SW480 (cell line): ENCODE results near the gene GRM4.

ENCODE experiments used
- DNase-seq: peaks from one replicate; pipeline ENCODE4 v3.0.0-alpha.2; 2016; ENCODE audit warnings: low spot score

Gene GRM4

DNA sequence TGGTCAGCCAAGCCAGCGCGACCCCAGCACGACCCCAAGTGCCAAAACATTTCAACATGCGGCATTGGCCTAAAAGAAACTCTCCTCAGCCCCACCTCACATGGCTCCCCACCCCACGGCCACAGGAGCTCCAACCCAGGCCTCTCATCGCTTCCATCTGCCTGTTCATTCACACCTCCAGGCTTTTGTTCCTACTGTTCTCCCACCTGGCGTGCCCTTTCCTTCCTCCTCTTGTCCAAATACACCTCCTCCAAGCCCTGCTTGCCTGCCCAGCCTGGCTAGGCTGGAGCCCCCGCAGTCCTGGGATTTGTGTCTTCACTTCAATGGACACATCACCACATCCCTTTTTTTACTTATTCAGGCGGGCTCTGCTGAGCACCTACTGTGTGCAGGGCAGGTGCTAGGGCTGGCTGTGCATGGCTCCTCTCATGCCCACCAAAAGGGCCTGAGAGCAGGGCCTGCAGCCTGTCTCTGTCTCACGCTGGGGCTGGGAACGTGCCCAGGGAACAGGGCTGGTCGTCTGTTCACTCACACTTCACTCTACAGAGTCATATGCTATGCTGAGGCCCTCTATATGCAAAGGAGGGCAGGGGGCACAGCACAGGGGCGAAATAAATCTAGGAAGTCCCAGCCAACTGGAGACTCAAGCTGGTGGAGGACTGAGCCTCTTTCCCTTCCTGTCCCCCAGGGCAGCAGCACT, 61.1 kb downstream of the GRM4 start:
- DNase-seq = no peak

DNA sequence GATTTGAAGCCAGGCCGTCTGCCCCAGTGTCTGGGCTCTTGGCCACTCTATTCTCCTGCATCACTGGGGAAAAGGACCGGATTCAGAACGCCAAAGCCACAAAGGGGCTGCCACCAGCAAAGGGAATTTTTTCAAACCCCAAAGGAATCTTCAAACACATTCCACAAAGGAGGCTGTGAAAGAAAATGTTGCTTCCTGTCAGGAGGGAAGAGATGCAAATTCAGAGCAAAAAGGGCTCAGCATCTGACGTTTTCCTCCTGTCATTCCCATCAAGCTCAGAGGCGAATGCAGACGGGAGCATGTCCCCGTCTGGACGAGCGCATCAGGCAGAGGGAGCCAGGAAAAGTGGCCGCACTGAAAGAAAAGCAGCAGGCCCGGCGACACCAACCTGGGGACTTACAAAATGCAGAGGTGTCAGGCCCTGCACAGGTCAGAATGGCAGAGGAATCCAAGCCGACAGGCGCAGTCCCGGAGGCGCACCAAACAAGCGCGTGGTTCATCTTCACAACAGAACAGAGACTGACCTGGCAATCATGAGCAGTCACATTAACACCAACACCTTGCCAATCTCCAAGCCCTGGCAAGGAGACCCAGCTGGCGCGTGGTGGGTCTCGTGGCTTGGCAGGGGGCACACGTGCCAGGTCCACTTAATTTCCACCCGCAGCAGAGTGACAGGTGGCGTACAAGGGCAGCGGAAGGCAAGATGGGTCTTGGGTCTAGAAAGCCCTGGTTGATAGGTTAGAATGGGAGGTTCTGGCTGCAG, 62.8 kb downstream of the GRM4 start:
- no peak for DNase-seq

DNA sequence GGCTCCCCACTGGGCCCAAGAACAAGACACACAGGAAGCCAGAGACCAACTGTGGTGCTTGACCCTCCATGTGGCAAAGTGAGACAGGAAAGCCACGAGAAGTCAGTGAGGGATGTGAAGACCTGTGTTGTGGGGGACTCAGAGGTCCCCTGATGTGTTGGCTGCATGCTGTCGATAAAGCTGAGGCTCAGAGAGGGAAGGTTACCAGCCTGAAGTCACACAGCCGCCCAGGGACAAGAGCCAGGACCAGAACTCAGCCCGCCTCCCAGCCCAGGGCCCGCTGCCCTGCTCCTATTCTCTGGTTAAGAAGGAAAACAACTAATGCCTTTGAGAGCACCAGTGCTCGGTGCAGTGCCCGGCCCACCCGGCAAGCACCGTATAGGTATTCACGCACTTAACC, 63.5 kb downstream of the GRM4 start:
- no peak for DNase-seq

DNA sequence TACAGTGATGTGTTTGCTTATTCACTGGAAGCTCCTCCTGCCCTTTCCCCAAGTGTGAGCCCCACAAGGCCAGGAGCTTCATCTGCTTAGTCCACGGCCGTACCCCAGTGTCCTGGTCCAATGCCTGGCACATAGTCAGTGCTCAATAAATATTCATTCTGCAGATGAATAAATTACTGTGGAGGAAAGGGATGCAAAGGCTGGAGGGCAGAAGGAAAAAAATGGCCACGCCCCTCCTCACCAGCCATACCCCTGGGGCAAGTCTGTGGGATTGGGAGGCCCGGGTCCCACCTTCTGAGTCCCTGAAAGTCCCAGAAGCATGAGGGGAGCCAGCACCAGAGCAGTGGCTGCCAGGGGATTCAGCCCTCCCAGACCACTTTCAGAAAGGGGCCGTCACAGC, 65.5 kb downstream of the GRM4 start:
- DNase-seq = no peak

DNA sequence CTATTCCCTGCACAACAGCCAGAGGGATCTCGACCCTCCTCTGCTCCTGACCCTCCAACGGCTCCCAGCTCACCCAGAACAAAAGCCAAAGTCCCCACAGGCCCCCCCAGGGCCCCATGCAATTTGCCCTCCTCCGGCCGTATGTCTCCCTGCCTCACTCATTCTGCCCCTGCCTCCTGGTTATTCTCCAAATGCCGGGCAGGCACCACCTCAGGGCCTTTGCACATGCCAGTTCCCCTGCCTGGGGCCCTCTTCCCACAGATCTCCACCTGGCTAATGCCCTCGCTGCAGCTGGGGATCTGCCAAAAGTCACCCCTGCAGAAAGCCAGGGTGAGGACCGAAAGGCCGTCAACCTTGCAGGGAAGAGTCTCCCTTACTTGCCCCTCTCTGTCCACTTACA, 66.0 kb downstream of the GRM4 start:
- no peak for DNase-seq

DNA sequence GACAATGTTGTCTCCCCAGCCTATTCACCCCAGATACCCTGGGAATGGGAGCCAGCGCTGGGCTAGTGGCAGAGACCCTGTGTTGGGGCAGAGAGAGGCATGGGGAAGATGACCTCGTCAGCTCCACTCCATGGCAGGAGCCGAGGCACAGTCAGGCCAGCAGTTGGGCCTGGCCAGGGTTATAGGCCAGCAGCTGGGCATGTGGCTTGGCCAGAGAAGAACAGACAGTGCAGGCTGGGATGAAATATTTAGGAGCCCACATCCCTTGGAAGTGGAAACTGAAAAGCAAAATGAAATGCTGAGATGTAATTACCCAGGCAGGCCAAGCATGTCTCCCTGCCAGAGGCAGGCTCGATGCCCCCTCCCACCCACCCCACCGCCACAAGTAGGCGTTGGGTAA, 70.0 kb downstream of the GRM4 start:
- no peak for DNase-seq

DNA sequence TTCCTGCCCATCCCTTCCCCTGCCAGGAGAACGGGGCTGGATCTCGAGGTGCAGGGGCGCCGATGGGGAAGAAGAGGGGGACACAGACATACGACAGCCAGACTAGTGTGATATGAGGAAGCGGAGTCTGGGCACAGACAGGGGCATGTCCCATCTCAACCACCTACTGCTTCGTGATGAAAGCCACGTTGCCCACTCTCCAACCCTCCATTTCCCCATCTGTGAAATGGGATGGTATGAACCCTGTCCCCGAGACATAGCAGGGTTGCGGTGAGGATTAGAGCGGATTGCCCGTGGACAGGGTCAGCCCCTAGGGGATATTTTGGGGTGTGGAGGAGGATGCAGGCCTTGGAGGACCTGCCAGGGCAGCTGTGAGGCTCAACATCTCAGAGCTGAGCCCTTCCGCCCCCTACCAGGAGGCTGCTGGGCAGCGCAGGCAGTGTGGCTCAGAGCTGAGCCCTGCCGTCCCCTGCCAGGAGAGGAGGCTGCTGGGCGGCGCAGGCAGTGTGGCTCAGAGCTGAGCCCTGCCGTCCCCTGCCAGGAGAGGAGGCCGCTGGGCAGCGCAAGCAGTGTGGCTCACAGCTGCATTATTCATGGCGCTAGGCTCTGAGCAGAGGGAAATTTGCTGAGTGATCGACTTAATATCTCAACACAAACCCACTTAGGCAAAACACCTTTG, 71.7 kb downstream of the GRM4 start:
- DNase-seq = no peak

DNA sequence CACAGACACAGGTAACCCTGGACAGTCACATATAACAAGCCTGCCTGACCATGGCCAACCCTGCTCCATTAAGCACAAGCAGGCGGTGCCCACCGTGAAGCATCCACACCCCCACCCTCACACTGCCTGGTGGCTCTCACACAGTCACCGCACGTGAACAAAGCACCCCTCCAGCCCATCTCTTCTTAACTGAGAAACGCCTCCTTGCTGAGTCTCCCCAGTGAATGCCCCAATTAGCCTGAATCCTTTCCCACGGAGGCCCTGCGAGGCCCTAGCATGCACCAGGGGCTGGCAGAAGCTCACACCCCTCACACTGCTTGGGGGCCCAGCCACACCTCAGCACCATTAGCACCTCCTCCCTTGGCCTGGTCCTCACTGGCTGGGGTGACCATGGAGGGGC, 72.3 kb downstream of the GRM4 start:
- DNase-seq = no peak

DNA sequence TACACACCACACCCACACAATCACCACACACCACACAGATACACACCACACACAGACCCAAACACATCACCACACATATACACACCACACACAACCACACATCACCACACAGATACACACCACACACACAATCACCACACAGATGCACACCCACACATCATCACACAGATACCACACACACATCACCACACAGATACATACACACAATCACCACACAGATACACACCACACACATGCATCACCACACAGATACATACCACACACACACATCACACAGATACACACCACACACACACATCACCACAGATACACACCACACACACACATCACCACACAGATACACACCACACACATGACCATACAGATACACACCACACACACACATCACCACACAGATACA, 73.2 kb downstream of the GRM4 start:
- DNase-seq = no peak

DNA sequence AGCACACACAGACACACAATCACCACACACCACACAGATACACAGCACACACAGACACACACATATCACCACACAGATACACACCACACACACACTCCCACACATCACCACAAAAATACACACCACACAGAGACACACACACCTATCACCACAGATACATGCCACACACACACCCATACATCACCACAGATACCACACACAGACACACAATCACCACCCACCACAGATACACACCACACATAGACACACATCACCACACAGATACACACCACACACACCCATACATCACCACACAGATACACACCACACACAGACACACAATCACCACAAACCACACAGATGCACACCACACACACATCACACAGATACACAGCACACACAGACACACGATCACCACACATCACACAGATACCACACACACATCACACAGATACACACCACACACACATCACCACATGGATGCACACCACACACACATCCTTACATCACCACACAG, 74.0 kb downstream of the GRM4 start:
- DNase-seq = no peak

DNA sequence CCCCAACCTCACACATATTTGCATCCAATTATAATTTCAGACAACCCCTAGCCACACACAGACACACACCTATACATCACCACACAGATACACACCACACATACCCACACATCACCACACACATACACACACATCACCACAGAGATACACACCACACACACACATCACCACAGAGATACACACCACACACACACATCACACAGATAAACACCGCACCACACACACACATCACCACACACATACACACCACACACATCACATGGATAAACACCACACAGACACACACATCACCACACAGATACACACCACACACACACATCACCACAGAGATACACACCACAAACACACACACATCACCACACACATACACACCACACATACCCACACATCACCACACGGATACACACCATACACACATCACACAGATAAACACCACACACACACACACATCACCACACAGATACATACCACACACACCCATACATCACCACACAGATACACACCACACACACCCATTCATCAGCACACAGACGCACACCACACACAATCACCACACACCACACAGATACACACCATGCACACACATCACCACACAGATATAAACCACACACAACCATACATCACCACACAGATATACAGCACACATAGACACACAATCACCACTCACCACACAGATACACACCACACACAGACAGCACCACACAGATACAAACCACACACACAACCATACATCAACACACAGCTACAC, 74.6 kb downstream of the GRM4 start:
- DNase-seq = no peak

DNA sequence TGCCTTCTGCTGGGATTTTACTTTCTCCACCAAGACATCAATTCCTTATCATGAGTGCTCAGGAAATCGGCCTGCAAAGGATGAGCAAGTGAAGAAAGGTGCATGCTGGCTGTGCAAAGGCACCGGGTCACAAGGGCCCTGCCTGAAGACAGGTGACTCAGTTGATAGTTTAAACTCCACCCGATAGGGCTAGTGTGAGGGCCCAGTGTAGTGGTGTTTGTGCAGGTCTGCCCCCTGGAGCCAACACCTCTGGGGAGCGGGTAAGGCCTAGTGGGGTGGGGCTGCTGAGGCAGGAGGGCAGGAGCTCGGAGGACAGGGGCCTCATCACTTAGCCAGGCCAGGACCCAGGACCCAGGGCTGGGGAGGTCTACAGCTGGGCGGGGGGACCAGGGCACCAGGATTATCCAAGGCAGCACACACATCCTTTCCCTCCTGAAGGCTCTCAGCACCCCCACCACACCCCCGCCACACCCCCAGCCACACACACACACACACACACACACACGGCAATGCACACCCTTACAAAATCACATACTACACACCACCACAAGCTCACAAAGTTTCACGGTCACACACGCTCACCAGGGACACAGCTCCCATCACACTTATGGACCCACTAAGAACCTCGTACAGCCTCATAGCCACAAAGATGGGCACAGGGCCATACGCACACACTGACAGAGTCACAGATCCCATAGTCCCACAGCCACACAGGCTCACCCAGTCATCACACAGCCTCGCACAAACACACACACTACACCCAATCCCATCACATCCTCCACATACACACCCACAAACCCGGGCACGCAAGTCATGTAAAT, 75.4 kb downstream of the GRM4 start:
- DNase-seq = no peak

DNA sequence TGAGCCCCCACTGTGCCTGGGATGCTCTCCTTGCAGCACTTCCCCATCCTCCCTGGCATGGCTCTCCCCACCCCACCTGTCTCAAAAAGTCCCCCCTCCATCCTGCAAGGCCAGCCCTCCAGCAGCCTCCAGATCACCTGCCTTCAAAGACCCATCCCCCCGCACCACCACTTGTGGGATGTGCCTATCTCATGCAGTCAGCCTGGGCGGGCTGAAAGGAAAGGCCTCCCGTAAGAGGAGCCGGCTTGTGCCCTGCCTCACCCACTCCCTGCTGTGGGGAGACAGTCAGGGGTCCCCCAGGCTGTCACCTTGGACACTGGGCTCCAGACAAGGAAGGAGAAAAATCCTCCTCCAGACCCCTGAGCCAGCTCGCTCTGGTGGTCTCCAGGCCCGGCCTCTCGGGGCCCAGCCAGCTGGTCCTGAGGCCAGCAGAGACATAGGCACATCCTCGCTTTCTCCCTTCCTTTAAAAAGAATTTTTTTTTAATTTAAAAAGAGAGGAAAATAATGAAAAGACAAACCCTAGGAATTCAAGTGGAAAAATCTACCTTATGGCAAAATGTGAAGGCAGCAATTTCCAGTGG, 77.3 kb downstream of the GRM4 start:
- DNase-seq = no peak

DNA sequence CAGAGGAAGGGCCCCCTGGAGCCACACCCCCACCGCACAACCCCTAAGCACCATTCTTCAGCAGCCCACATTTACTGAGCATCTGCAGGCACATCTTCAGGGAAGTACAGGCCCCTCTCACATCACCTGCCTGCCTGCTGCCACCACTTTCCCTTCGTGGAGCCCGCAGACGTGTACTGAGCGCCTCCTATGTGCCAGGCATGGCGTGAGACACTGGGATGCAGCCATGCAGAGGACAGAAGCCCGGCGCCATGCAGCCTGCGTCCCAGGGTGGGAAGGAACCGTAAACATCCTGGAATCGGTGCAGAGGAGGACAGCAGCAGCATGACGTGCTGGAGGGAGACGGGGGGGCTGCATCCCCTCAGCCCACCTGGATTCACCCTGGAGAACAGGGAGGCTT, 78.1 kb downstream of the GRM4 start:
- DNase-seq = no peak

DNA sequence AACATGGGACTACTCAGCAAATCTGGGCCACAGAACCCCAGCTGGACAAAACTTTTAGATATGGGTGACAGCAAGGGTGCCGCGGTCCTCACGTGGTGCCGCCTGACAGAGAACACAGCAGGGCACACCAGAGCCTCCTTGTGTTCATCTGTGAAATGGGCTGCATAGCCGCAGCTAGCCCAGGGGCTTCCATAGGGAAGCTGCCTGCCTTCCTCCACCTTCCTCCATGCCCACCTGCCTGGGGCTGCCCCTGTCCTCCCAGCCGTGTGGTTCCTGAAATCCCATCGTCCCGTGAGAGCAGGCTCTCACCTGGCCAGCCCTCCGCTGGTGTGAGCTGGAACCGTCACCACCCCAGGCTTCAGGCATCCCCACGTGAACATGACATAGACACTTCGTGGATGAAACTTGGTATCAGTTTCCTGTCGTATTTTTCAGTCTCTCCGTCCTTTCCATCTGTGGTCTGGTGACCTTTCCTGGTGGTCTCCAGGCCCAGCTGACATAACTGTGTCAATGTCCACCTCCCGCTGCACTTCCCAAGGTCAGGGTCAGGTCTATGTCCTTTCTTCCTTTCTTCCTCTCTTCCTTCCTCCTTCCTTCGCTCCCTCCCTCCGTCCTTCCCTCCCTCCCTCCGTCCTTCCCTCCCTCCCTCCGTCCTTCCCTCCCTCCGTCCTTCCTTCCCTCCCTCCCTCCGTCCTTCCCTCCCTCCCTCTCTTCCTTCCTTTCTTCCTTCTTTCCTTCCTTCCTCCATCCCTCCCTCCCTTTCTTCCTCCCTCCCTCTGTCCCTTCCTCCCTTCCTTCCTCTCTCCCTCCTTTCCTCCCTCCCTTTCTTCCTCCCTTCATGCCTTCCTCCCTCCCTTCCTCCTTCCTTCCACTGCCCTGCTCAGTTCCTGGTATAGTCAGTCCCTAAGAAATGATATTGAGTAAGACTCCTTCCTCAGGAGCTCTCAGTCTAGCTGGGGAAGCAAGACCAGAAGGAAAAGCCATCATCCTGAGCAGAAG, 78.8 kb downstream of the GRM4 start:
- DNase-seq = no peak

DNA sequence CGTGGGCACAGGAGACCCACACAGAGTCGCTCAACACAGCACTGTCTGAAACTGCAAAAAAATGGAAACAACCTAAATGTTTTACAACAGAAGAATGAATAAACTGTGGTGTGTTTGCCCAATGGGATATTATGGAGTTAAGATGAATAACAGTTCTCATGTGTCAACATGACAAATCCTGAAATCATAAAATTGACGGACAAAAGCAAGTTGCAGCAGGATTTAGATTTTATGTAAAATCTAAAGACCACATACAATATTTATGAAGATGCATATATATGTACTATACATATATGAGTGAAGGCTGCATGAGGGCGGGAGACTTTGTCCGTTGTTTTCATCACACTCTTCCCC, 79.7 kb downstream of the GRM4 start:
- no peak for DNase-seq

DNA sequence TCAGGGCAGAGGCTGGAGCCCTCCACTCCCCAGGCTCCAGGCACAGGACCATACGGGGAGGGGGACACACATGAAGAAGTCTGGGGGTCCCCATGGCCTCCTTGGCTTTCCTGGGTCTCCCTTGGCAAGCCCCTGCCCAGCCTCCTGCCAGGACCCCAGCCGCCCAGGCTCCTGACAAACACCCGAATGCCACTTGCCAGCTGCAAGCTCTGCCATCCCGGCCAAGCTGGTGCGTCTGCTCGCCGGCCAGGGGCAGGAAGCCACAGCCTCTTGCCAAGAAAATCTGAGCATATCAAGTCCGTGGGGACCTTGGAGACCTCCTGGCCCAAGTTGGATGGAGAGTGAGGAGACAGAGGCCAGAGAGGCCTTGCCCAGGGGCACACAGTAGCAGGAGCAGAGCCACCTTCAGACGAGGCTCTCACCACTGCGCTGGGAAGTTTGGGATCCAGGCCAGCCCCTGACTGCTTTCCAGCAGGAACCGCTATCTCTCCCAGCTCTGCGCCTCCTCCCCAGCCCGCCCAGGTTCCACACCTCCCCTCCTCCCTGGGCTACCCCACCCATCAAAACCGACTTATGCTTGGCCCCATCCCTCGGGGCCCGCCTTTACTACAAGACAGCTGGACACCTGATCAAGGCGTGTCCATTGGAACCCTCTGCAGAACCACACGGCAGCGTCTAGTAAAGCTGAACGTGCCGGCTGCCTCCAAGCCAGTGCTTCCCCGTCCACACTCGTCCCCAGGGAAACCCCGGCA, 80.2 kb downstream of the GRM4 start:
- no peak for DNase-seq

DNA sequence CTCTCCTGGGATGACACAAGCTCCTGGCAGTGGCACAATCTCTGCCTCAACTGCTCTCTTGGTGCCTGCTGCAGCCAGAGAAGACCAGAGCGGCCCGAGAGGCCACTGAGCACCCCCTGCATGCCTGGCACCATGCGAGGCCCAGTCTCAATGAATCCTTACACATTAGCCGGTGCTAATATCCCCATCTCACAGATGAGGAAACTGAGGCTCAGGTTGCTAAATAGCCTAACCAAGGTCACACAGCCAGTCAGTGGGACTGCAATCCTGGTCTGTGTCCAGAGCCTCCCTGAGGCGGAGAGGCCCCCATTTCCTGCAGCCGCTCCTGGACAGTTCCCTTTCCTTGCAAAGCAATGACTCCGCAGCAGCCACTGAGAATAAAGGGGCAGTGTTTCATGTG, 81.2 kb downstream of the GRM4 start:
- no peak for DNase-seq

DNA sequence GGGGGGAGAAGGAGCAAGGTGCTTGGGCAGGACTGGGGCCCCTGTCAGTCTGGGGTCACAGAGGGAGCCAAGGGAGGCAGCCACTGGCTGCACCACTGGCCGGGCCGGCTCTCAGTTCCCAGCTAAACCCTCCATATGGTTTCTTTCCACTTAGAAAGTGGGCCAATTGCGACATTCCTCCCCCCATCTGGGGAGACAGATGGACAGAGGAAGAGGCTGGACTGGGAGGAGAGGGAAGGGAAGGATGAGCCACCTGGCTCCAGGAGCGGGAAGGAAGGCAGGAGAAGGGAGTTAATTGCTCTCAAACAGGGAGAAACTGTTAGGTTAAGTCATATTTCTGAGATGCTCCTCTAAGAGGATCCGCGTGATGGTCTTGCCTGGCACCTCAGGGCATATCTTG, 82.2 kb downstream of the GRM4 start:
- no peak for DNase-seq
